ENCODE measurements around the gene SLC35F4. TPM values are rescaled to one million over a fixed set of nuclear protein-coding genes. Genes with fewer than 3 reads are reported as not detected.
"Not testable (repeated sequence)": the region's sequence is repeated elsewhere in the genome, so short reads cannot be mapped to it uniquely, and the experiment has no call there.

SLC35F4 gene
- total RNA-seq, 2 donors from 2014 or later = not detected

DNA sequence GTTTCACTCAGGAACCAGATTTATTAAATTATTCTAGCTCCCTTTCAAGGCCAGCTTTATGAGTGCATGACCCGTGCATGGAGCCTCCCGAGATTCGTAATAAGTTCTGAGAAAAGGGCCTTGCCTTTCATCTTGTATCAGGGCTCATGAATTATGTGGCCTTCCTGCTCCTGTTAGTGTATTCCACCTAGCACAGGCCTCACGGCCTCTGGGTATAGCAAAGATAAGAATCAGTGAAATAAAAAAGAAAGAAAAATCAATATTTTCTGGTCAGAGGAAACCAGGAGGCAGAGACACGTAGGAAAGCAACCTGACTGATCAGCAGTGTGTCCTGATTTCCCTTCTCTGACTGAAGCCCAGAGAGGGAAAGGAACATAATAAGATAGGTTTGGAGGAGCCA lies 111.4 kb downstream of the SLC35F4 start:
- Histone ChIP-seq H3K27ac (ENCODE audit: low read depth, low read length) (no peak overlapping the region), H3K36me3 (ENCODE audit: control insufficient read depth, insufficient read depth, low read length) (no peaks in the 10 kb centered on the region), H3K4me1 (ENCODE audit: control insufficient read depth, insufficient read depth, low read length) (peaks cover 15% of the 10 kb centered on the region), H3K27me3 (ENCODE audit: control insufficient read depth, insufficient read depth, low read length, poor library complexity, severe bottlenecking) (no peaks in the 10 kb centered on the region), H3K9me3 (ENCODE audit: control insufficient read depth, low read length) (no peaks in the 10 kb centered on the region), H3K4me3 (ENCODE audit: low read length) (no peak overlapping the region), H3K9ac (ENCODE audit: extremely low read depth, low read length, poor library complexity, severe bottlenecking) (no peak overlapping the region)
- 93% methylated on average over 5 of the region's 5 CpGs for WGBS, 2 experiments (ENCODE audit: insufficient coverage in 1 of 2, insufficient read length in 1 of 2)
- Mint-ChIP-seq H3K27me3 (ENCODE audit: insufficient read depth) (no peaks in the 10 kb centered on the region), H3K4me1 (peaks cover 33% of the 10 kb centered on the region), H3K36me3 (ENCODE audit: low read depth) (no peaks in the 10 kb centered on the region), H3K27ac (no peak overlapping the region), H3K4me3 (no peak overlapping the region), H3K9me3 (no peaks in the 10 kb centered on the region)
- DNase-seq = no peak
- TF ChIP-seq, protein P1, sequence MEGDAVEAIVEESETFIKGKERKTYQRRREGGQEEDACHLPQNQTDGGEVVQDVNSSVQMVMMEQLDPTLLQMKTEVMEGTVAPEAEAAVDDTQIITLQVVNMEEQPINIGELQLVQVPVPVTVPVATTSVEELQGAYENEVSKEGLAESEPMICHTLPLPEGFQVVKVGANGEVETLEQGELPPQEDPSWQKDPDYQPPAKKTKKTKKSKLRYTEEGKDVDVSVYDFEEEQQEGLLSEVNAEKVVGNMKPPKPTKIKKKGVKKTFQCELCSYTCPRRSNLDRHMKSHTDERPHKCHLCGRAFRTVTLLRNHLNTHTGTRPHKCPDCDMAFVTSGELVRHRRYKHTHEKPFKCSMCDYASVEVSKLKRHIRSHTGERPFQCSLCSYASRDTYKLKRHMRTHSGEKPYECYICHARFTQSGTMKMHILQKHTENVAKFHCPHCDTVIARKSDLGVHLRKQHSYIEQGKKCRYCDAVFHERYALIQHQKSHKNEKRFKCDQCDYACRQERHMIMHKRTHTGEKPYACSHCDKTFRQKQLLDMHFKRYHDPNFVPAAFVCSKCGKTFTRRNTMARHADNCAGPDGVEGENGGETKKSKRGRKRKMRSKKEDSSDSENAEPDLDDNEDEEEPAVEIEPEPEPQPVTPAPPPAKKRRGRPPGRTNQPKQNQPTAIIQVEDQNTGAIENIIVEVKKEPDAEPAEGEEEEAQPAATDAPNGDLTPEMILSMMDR (conservative IDR thresholded peaks at IDR 0.05) = no peak

DNA sequence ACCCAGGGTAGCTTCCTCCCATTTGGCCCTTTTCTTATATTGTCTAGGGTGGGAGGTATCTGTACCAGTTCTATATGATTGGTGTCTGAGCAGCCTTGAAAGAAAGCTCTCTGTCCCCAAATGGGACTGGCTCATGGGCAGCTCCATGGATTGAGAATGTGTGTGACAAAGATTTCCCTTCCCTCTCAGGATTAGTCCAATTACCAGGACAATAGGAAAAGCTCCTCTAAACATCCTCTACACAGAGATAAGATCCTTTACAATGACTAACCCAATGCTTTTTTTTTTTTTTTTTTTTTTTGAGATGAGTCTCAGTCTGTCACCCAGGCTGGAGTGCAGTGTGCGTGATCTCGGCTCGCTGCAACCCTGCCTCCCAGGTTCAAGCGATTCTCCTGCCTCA lies 112.1 kb downstream of the SLC35F4 start:
- no peaks in the 10 kb centered on the region for H3K36me3 Mint-ChIP-seq (ENCODE audit: low read depth)
- 82% methylated on average over 4 of the region's 4 CpGs; no CpG with 5 or more reads in 1 of the 2 experiments for WGBS, 2 experiments (ENCODE audit: insufficient coverage in 1 of 2, insufficient read length in 1 of 2)
- H3K27ac Mint-ChIP-seq = peak overlapping the region; percentile 91

DNA sequence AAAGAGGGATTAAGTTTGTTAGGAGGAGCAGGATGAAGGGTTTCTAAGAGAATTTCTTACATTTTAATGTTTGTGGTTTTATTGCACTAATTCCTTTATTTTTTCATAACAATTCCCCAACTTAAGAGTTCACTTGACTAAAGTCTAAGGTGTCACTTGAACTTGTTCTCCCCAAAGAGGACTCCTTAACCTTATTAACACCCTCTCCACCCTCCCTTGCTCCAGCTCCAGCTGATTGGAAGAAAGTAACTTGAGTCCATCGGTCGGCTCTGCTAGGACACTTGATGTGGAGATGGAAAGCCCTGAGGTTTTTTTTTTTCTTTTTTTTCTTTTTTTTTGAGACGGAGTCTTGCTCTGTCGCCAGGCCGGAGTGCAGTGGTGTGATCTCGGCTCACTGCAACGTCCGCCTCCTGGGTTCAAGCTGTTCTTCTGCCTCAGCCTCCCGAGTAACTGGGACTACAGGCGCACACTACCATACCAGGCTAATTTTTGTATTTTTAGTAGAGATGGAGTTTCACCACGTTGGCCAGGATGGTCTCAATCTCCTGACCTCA lies 113.7 kb downstream of the SLC35F4 start:
- H3K4me3 Mint-ChIP-seq = not testable (repeated sequence)
- 85 to 92% methylated on average over 4 to 11 of the region's 11 CpGs for WGBS, 2 experiments (ENCODE audit: insufficient coverage in 1 of 2, insufficient read length in 1 of 2)
- H3K4me1 Mint-ChIP-seq = peaks cover 33% of the 10 kb centered on the region

More for the DNA sequence above, 112.1 kb downstream of the SLC35F4 start:
- H3K9me3 ChIP-seq (ENCODE audit: control insufficient read depth, low read length) = no peaks in the 10 kb centered on the region
- H3K36me3 ChIP-seq (ENCODE audit: control insufficient read depth, insufficient read depth, low read length) = no peaks in the 10 kb centered on the region
- Mint-ChIP-seq H3K4me3 (peak overlapping the region; percentile 22), H3K9me3 (no peaks in the 10 kb centered on the region), H3K27me3 (ENCODE audit: insufficient read depth) (no peaks in the 10 kb centered on the region), H3K4me1 (peaks cover 33% of the 10 kb centered on the region)
- H3K27me3 ChIP-seq (ENCODE audit: control insufficient read depth, insufficient read depth, low read length, poor library complexity, severe bottlenecking) = no peaks in the 10 kb centered on the region
- peak overlapping the region; percentile 56 for H3K4me3 ChIP-seq (ENCODE audit: low read length)
- H3K4me1 ChIP-seq (ENCODE audit: control insufficient read depth, insufficient read depth, low read length) = peaks cover 15% of the 10 kb centered on the region
- TF ChIP-seq, protein P1 (conservative IDR thresholded peaks at IDR 0.05) = no peak
- no peak for DNase-seq
- no peak overlapping the region for H3K9ac ChIP-seq (ENCODE audit: extremely low read depth, low read length, poor library complexity, severe bottlenecking)
- no peak overlapping the region for H3K27ac ChIP-seq (ENCODE audit: low read depth, low read length)

DNA sequence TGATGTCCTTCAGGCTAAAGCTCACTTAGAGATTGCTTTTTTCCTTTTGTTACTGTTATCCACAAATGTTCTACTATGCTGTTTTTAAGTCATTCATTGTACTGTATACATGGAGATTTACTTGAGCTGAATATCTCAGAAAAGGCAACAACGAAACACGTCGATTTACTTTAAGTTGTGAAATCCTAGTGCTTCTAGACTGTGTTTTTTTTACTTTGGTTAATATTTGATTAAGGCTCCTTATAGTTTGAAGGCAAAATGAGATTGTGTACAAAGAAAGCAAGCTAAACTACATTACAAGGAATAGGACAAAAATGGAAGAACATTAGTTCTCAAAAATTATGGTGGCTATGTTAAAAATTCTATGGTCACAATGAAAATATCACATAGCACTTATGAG lies 114.5 kb downstream of the SLC35F4 start:
- Histone ChIP-seq H3K27ac (ENCODE audit: low read depth, low read length) (no peak overlapping the region), H3K4me3 (ENCODE audit: low read length) (no peak overlapping the region), H3K27me3 (ENCODE audit: control insufficient read depth, insufficient read depth, low read length, poor library complexity, severe bottlenecking) (no peaks in the 10 kb centered on the region), H3K4me1 (ENCODE audit: control insufficient read depth, insufficient read depth, low read length) (peaks cover 15% of the 10 kb centered on the region), H3K9ac (ENCODE audit: extremely low read depth, low read length, poor library complexity, severe bottlenecking) (no peak overlapping the region), H3K36me3 (ENCODE audit: control insufficient read depth, insufficient read depth, low read length) (no peaks in the 10 kb centered on the region), H3K9me3 (ENCODE audit: control insufficient read depth, low read length) (no peaks in the 10 kb centered on the region)
- Mint-ChIP-seq H3K36me3 (ENCODE audit: low read depth) (no peaks in the 10 kb centered on the region), H3K27ac (no peak overlapping the region), H3K9me3 (no peaks in the 10 kb centered on the region), H3K27me3 (ENCODE audit: insufficient read depth) (no peaks in the 10 kb centered on the region), H3K4me1 (peaks cover 33% of the 10 kb centered on the region), H3K4me3 (no peak overlapping the region)
- TF ChIP-seq, protein P1 (conservative IDR thresholded peaks at IDR 0.05) = no peak
- WGBS, 2 experiments (ENCODE audit: insufficient coverage in 1 of 2, insufficient read length in 1 of 2) = 95% methylated on average over 3 of the region's 3 CpGs; no CpG with 5 or more reads in 1 of the 2 experiments
- no peak for DNase-seq

More for the DNA sequence above, 113.7 kb downstream of the SLC35F4 start:
- not testable (repeated sequence) for H3K36me3 ChIP-seq (ENCODE audit: control insufficient read depth, insufficient read depth, low read length); H3K9me3 ChIP-seq (ENCODE audit: control insufficient read depth, low read length); H3K27me3 Mint-ChIP-seq (ENCODE audit: insufficient read depth); DNase-seq; H3K9me3 Mint-ChIP-seq; H3K4me3 ChIP-seq (ENCODE audit: low read length); H3K9ac ChIP-seq (ENCODE audit: extremely low read depth, low read length, poor library complexity, severe bottlenecking); H3K27ac Mint-ChIP-seq; H3K27me3 ChIP-seq (ENCODE audit: control insufficient read depth, insufficient read depth, low read length, poor library complexity, severe bottlenecking); H3K27ac ChIP-seq (ENCODE audit: low read depth, low read length); H3K36me3 Mint-ChIP-seq (ENCODE audit: low read depth)
- peaks cover 15% of the 10 kb centered on the region for H3K4me1 ChIP-seq (ENCODE audit: control insufficient read depth, insufficient read depth, low read length)
